ENCODE data around the gene PTPRK. TPM values are rescaled to one million over a fixed set of nuclear protein-coding genes. Genes with fewer than 3 reads are reported as not detected.

The PTPRK gene
- total and polyA plus RNA-seq, 4 donors: 12.1 to 61.2 (median 29.1) TPM

DNA sequence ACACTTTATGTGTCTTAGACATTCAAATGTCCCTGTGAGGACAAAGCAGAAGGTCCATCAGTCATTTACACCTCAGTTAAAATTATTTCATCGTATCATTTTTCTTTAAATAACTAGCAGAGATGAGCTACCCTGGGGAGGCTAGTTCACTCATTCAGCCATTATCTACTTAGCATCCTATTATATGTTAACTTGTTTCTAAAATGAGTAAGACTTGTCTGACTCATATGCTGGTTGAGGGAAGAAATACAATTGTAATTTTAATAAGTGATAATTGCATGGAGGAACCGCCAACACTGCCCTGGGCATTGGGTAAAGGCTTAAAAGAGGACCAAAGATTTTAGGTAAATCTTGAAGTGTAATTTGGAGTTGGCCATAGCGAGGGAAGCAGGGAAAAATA lies 12.4 kb upstream of the PTPRK start:
- H3K27me3 ChIP-seq (ENCODE audit: control insufficient read depth in 4 of 4, insufficient read depth in 4 of 4, low read length in 3 of 4): no peaks in the 10 kb centered on the region
- H3K9me3 ChIP-seq (ENCODE audit: control insufficient read depth in 4 of 4, low read length in 3 of 4): no peaks in the 10 kb centered on the region
- DNase-seq (ENCODE audit: low spot score): no peak
- no peak overlapping the region for H3K9ac ChIP-seq (ENCODE audit: low read depth in 1 of 2, low read length in 2 of 2)
- H3K4me1 ChIP-seq (ENCODE audit: control insufficient read depth in 4 of 4, insufficient read depth in 4 of 4, low read length in 3 of 4): no peaks in the 10 kb centered on the region
- H3K4me3 ChIP-seq (ENCODE audit: low read depth in 1 of 3, low read length in 3 of 3): no peak overlapping the region
- WGBS: 95% methylated on average over 3 of the region's 3 CpGs
- no peak for TF ChIP-seq JUND (IDR thresholded peaks at IDR 0.05)
- no peak for TF ChIP-seq GABPA (IDR thresholded peaks at IDR 0.05 in 1 of 2, conservative IDR thresholded peaks at IDR 0.05 in 1 of 2)
- no peak for TF ChIP-seq HNF4G (IDR thresholded peaks at IDR 0.05)
- H3K27ac ChIP-seq (ENCODE audit: low read depth in 1 of 2, low read length in 2 of 2): no peak overlapping the region
- no peaks in the 10 kb centered on the region for H3K36me3 ChIP-seq (ENCODE audit: control insufficient read depth in 4 of 4, insufficient read depth in 3 of 4, low read depth in 1 of 4, low read length in 3 of 4)

DNA sequence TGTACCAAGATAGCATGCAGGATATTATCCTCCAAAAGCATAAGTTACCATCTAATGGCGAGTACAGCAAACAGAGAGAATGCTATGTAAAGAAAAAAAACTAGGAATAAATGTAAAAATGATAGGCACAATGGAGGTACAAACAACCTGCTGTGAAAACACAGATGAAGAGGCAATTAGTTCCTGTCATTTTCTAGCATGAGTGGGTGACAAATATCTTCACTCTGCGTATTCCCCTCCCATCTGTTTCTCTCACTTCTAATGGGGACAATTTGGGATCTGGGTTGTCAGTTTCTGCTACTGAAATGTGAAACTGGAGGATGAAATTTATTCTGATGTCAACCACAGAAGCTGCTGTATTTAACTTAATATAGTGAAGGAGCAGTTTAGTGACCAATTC lies 11.7 kb upstream of the PTPRK start:
- TF ChIP-seq RAD21 (IDR thresholded peaks at IDR 0.05): no peak
- TF ChIP-seq FOXA1 (IDR thresholded peaks at IDR 0.05): no peak
- TF ChIP-seq RXRA (IDR thresholded peaks at IDR 0.05): no peak
- no peak for TF ChIP-seq YY1 (IDR thresholded peaks at IDR 0.05)
- TF ChIP-seq, protein P1, sequence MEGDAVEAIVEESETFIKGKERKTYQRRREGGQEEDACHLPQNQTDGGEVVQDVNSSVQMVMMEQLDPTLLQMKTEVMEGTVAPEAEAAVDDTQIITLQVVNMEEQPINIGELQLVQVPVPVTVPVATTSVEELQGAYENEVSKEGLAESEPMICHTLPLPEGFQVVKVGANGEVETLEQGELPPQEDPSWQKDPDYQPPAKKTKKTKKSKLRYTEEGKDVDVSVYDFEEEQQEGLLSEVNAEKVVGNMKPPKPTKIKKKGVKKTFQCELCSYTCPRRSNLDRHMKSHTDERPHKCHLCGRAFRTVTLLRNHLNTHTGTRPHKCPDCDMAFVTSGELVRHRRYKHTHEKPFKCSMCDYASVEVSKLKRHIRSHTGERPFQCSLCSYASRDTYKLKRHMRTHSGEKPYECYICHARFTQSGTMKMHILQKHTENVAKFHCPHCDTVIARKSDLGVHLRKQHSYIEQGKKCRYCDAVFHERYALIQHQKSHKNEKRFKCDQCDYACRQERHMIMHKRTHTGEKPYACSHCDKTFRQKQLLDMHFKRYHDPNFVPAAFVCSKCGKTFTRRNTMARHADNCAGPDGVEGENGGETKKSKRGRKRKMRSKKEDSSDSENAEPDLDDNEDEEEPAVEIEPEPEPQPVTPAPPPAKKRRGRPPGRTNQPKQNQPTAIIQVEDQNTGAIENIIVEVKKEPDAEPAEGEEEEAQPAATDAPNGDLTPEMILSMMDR (IDR thresholded peaks at IDR 0.05; ENCODE audit: low read depth, low read length, missing input control): no peak
- TF ChIP-seq SP1 (IDR thresholded peaks at IDR 0.05): no peak
- TF ChIP-seq, protein P2, sequence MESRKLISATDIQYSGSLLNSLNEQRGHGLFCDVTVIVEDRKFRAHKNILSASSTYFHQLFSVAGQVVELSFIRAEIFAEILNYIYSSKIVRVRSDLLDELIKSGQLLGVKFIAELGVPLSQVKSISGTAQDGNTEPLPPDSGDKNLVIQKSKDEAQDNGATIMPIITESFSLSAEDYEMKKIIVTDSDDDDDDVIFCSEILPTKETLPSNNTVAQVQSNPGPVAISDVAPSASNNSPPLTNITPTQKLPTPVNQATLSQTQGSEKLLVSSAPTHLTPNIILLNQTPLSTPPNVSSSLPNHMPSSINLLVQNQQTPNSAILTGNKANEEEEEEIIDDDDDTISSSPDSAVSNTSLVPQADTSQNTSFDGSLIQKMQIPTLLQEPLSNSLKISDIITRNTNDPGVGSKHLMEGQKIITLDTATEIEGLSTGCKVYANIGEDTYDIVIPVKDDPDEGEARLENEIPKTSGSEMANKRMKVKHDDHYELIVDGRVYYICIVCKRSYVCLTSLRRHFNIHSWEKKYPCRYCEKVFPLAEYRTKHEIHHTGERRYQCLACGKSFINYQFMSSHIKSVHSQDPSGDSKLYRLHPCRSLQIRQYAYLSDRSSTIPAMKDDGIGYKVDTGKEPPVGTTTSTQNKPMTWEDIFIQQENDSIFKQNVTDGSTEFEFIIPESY (IDR thresholded peaks at IDR 0.05): no peak
- no peak for TF ChIP-seq GABPA (IDR thresholded peaks at IDR 0.05 in 1 of 2, conservative IDR thresholded peaks at IDR 0.05 in 1 of 2)
- no peak for TF ChIP-seq EGR1 (IDR thresholded peaks at IDR 0.05; ENCODE audit: low read depth in 2 of 2)
- TF ChIP-seq NR2F2 (IDR thresholded peaks at IDR 0.05): no peak
- no peak for TF ChIP-seq TAF1 (conservative IDR thresholded peaks at IDR 0.05)
- TF ChIP-seq, protein P3, sequence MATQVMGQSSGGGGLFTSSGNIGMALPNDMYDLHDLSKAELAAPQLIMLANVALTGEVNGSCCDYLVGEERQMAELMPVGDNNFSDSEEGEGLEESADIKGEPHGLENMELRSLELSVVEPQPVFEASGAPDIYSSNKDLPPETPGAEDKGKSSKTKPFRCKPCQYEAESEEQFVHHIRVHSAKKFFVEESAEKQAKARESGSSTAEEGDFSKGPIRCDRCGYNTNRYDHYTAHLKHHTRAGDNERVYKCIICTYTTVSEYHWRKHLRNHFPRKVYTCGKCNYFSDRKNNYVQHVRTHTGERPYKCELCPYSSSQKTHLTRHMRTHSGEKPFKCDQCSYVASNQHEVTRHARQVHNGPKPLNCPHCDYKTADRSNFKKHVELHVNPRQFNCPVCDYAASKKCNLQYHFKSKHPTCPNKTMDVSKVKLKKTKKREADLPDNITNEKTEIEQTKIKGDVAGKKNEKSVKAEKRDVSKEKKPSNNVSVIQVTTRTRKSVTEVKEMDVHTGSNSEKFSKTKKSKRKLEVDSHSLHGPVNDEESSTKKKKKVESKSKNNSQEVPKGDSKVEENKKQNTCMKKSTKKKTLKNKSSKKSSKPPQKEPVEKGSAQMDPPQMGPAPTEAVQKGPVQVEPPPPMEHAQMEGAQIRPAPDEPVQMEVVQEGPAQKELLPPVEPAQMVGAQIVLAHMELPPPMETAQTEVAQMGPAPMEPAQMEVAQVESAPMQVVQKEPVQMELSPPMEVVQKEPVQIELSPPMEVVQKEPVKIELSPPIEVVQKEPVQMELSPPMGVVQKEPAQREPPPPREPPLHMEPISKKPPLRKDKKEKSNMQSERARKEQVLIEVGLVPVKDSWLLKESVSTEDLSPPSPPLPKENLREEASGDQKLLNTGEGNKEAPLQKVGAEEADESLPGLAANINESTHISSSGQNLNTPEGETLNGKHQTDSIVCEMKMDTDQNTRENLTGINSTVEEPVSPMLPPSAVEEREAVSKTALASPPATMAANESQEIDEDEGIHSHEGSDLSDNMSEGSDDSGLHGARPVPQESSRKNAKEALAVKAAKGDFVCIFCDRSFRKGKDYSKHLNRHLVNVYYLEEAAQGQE (IDR thresholded peaks at IDR 0.05): no peak
- Histone ChIP-seq H3K9me3 (ENCODE audit: control insufficient read depth in 4 of 4, low read length in 3 of 4) (no peaks in the 10 kb centered on the region), H3K27me3 (ENCODE audit: control insufficient read depth in 4 of 4, insufficient read depth in 4 of 4, low read length in 3 of 4) (no peaks in the 10 kb centered on the region), H3K27ac (ENCODE audit: low read depth in 1 of 2, low read length in 2 of 2) (no peak overlapping the region), H3K4me3 (ENCODE audit: low read depth in 1 of 3, low read length in 3 of 3) (no peak overlapping the region), H3K36me3 (ENCODE audit: control insufficient read depth in 4 of 4, insufficient read depth in 3 of 4, low read depth in 1 of 4, low read length in 3 of 4) (no peaks in the 10 kb centered on the region), H3K9ac (ENCODE audit: low read depth in 1 of 2, low read length in 2 of 2) (no peak overlapping the region), H3K4me1 (ENCODE audit: control insufficient read depth in 4 of 4, insufficient read depth in 4 of 4, low read length in 3 of 4) (no peaks in the 10 kb centered on the region)
- 91% methylated on average over 2 of the region's 2 CpGs for WGBS
- no peak for DNase-seq (ENCODE audit: low spot score)

Measured in liver (tissue), 9 donors.